A673 (cell line): ENCODE data around the gene GBF1. TPM values are rescaled to one million over a fixed set of nuclear protein-coding genes. Genes with fewer than 3 reads are reported as not detected.

Experiments used
- BruUV-seq: library from RNA; stranded (reverse); fragments of 400-500 nt; replicated peaks from 2 replicates; lab custom pipeline; 2021; lab: Mats Ljungman, UMichigan
- CTCF ChIA-PET: fragments of 300-600 bp; sonication (Branson Sonifier 250); formaldehyde crosslinking; loops from one replicate; lab custom pipeline; 2022; ENCODE audit warnings: antibody characterized with exemption; lab: Charles Lee
- POLR2A ChIA-PET: fragments of 300-600 bp; sonication (Branson Sonifier 250); formaldehyde crosslinking; loops from one replicate; lab custom pipeline; 2022; ENCODE audit warnings: antibody characterized with exemption; ENCODE audit not compliant: low non-redundant PET; lab: Charles Lee
- DNase-seq: peaks from one replicate; pipeline ENCODE4 v3.0.0-alpha.2; 2015; ENCODE audit warnings: low spot score
- H3K27ac ChIP-seq: fragments of 200-600 bp; sonication (generic); 2 replicates; pipeline ENCODE4 v1.5.1; 2016; ENCODE audit warnings: mixed run types, low read depth, mild to moderate bottlenecking, mixed read lengths, antibody characterized with exemption, low read length; ENCODE audit not compliant: poor library complexity, severe bottlenecking
- H3K27me3 ChIP-seq: fragments of 200-600 bp; sonication (generic); replicated peaks from 2 replicates; pipeline ENCODE4 v1.6.1; 2017; ENCODE audit warnings: mixed run types, low read depth, mild to moderate bottlenecking, mixed read lengths, antibody characterized with exemption, low read length; ENCODE audit not compliant: insufficient read depth, poor library complexity
- H3K36me3 ChIP-seq: fragments of 200-600 bp; sonication (generic); 2 replicates; pipeline ENCODE4 v1.6.1; 2016; ENCODE audit warnings: mixed run types, mild to moderate bottlenecking, mixed read lengths, antibody characterized with exemption, low read length; ENCODE audit not compliant: insufficient read depth, poor library complexity, severe bottlenecking
- H3K4me1 ChIP-seq: fragments of 200-600 bp; sonication (generic); 2 replicates; pipeline ENCODE4 v1.6.1; 2017; ENCODE audit warnings: mixed run types, mild to moderate bottlenecking, mixed read lengths, antibody characterized with exemption, low read length; ENCODE audit not compliant: insufficient read depth, poor library complexity, severe bottlenecking
- H3K4me3 ChIP-seq: fragments of 200-600 bp; sonication (generic); 2 replicates; pipeline ENCODE4 v1.5.1; 2016; ENCODE audit warnings: low read depth, mixed run types, mild to moderate bottlenecking, mixed read lengths, low read length; ENCODE audit not compliant: poor library complexity, severe bottlenecking
- H3K9me3 ChIP-seq: fragments of 200-600 bp; sonication (generic); 2 replicates; pipeline ENCODE4 v1.6.1; 2016; ENCODE audit warnings: mixed run types, low read depth, mild to moderate bottlenecking, mixed read lengths, antibody characterized with exemption, low read length; ENCODE audit not compliant: poor library complexity, severe bottlenecking
- EZH2 ChIP-seq: fragments of 200-600 bp; sonication (generic); IDR thresholded peaks from 2 replicates; pipeline ENCODE4 v1.6.1; 2017; ENCODE audit warnings: borderline replicate concordance, low read depth, mild to moderate bottlenecking, mixed read lengths, antibody characterized with exemption, low read length; ENCODE audit not compliant: poor library complexity, severe bottlenecking
- intact Hi-C: fragments of 100-400 bp; cut with micrococcal nuclease; formaldehyde crosslinking; loops from one replicate; pipeline ENCODE4 v1.10.0; 2022; ENCODE audit not compliant: unreplicated experiment
- total RNA-seq: library from RNA; stranded (reverse); gene quantifications from 2 replicates; pipeline ENCODE4 v1.2.3, GENCODE V29; 2021
- TF ChIP-seq, protein P1 (sequence below): fragments of 300-800, 200-600 bp; sonication (generic); conservative IDR thresholded peaks from 2 replicates; pipeline ENCODE4 v1.5.1; 2017; ENCODE audit warnings: low read depth, mild to moderate bottlenecking, antibody characterized with exemption, low read length, moderate library complexity, mixed read lengths

The GBF1 gene
- total RNA-seq, 1 experiment from 2014 or later: 50.0 TPM

- Histone ChIP-seq H3K27me3 (no peaks in the 10 kb centered on the region), H3K4me3 (no peak overlapping the region), H3K9me3 (no peaks in the 10 kb centered on the region), H3K4me1 (peaks cover 5% of the 10 kb centered on the region), H3K27ac (no peak overlapping the region), H3K36me3 (no peaks in the 10 kb centered on the region)
- no peak for DNase-seq
- intact Hi-C loops: loop anchor here (5.0 to 10.0 kb wide), 2 partner anchors 190 to 252 kb away; partner anchors contain the start of gene TRIM8
- TF ChIP-seq, protein P1, sequence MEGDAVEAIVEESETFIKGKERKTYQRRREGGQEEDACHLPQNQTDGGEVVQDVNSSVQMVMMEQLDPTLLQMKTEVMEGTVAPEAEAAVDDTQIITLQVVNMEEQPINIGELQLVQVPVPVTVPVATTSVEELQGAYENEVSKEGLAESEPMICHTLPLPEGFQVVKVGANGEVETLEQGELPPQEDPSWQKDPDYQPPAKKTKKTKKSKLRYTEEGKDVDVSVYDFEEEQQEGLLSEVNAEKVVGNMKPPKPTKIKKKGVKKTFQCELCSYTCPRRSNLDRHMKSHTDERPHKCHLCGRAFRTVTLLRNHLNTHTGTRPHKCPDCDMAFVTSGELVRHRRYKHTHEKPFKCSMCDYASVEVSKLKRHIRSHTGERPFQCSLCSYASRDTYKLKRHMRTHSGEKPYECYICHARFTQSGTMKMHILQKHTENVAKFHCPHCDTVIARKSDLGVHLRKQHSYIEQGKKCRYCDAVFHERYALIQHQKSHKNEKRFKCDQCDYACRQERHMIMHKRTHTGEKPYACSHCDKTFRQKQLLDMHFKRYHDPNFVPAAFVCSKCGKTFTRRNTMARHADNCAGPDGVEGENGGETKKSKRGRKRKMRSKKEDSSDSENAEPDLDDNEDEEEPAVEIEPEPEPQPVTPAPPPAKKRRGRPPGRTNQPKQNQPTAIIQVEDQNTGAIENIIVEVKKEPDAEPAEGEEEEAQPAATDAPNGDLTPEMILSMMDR: no peak
- no peak for TF ChIP-seq EZH2
- no TSS peak for BruUV-seq
- ChIA-PET POLR2A (no interaction called here), CTCF (interaction anchor here (0.5 to 1.4 kb wide), 2 partner anchors 31 to 162 kb away, joined by 4 to 5 read pairs; no protein-coding TSS in a partner anchor)
Measured at GRCh38 chr10:102392306-102392705, 147.0 kb downstream of the GBF1 start.

DNA sequence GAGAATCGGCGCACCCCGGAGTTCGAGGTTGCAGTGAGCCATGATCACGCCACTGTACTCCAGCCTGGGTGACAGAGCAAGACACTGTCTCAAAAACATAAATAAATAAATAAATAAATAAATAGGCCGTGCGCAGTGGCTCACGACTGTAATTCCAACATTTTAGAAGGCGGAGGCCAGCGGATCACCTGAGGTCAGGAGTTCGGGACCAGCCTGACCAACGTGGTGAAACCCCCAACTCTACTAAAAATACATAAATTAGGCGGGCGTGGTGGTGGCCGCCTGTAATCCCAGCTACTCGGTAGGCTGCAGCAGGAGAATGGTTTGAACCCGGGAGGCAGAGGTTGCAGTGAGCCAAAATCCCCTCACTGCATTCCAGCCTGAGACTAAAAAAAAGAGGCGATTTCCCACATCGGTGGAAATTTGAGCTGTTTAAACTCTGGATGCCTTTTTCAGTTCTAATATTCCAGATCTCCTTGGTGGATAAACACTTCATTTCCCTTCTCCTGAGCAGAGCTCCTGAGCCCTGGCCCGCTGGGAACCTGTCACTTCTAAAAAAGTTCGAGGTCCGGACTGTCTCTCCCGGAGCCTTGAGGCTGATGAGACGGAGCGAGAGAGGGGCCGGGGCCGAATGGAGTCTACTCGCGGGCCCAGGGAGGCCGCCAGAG is 148.2 kb downstream of the GBF1 start:
- Histone ChIP-seq H3K9me3 (no peaks in the 10 kb centered on the region), H3K4me3 (peak overlapping the region; percentile 73), H3K27me3 (no peaks in the 10 kb centered on the region), H3K4me1 (peaks cover 5% of the 10 kb centered on the region), H3K27ac (peak overlapping the region; percentile 90), H3K36me3 (no peaks in the 10 kb centered on the region)
- CTCF ChIA-PET: interaction anchor here (0.6 to 2.9 kb wide), 5 partner anchors 9 to 225 kb away, joined by 3 to 13 read pairs (median 4); no protein-coding TSS in a partner anchor
- POLR2A ChIA-PET: no interaction called here
- TF ChIP-seq, protein P1: peak; percentile 97
- TF ChIP-seq EZH2: no peak
- intact Hi-C loops: loop anchor here (1.0 to 10.0 kb wide), 3 partner anchors 86 to 251 kb away; partner anchors contain the start of gene TRIM8
- DNase-seq: no peak
- TSS peak; percentile 80 for BruUV-seq

DNA sequence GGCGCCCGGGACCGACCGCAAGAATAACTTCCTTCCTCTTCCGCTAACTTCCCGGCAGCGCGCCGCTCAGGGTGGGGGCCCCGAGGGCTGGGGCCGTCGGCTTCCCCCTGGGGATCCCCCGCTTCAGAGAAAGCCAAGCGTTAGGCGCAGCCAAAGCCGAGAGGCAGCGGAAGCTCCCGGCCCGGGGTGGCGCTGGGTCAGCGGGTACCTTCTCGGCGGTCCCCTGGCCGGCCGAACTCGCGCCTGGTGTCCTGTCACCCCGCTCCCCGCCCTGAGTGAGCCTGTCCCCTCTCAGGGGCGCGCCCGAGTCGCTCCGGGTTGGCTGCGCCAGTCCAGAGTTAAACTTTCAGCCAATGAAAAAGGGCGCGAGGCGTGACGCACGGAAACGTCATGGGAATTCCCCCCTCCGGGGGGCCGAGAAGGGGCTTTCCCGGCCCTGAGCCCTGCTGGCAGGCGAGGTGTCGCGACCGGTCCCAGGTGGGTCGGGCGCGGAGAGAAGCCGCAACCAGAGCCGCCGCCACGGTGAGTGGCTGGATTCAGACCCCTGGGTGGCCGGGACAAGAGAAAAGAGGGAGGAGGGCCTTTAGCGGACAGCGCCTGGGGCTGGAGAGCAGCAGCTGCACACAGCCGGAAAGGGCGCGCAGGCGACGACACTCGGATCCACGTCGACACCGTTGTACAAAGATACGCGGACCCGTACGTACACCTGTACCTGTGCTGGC is 148.9 kb downstream of the GBF1 start:
- no peaks in the 10 kb centered on the region for H3K27me3 ChIP-seq
- peak overlapping the region; percentile 73 for H3K4me3 ChIP-seq
- no peaks in the 10 kb centered on the region for H3K9me3 ChIP-seq
- peak overlapping the region; percentile 90 for H3K27ac ChIP-seq
- CTCF ChIA-PET: interaction anchor here (0.6 to 2.9 kb wide), 6 partner anchors 9 to 479 kb away, joined by 3 to 13 read pairs (median 5); partner anchors contain the start of gene FBXL15
- no peaks in the 10 kb centered on the region for H3K36me3 ChIP-seq
- BruUV-seq: no TSS peak
- intact Hi-C loops: loop anchor here (1.0 to 10.0 kb wide), 3 partner anchors 85 to 251 kb away; partner anchors contain the start of gene TRIM8
- peaks cover 5% of the 10 kb centered on the region for H3K4me1 ChIP-seq
- no peak for TF ChIP-seq EZH2
- TF ChIP-seq, protein P1: 0 out of 2 replicates have a peak, but pooled peaks have one; percentile 6
- peak; percentile 94 for DNase-seq
- POLR2A ChIA-PET: no interaction called here
